HuH-7 (cell line): ENCODE data around the gene DAPK2.

Experiments used
- DNase-seq: peaks from one replicate; pipeline ENCODE4 v3.0.0; 2011; ENCODE audit warnings: low spot score

DAPK2 gene

GRCh38 chr15:63869371-63870042 is 176.8 kb downstream of the DAPK2 start:
- no peak for DNase-seq

DNA sequence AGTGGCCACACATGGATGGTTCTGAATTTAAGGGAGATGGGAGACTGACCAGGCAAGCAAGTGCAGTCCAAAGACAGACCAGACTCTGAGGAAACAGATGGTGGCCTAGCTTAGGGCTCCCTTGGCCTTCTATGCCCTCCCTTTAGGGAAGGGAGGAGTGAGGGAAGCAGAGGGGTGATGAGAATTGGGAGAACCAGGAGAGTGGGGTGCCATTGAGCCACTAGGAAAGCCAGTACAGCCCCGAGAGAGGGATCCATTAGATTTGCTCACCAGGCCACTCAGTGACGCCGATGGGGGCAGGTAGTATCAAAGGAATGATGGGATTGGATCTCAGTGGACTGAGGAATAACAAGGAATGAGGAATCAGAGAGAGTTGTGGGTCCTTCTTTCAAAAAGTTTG is 182.1 kb downstream of the DAPK2 start:
- no peak for DNase-seq

DNA sequence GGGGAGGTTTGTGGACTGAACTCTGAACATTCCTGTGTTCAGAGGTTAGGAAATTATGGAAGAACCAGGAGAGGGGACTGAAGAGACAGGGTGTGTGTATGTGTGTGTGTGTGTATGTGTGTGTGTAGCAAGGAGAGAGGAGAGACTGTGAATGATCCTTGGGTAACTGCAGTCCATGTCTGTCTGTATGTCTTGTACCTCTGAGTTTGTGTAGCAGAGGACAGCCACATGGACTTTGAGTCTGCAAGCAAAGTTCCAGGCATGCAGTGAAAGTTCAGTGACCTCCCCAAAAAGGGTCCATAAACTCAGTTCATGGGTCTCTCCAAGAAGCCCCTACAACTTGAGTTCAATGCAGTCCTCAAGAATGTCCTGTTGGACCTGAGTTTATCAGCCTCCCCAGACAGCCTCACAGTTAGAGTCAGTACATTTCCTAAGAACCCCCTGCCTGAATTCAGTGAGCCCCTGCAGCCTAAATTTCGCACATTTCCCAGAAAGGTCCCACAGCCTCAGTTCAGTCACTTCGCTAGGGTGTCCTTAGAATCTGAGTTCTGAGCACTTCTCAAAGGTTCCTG is 184.3 kb downstream of the DAPK2 start:
- no peak for DNase-seq

DNA sequence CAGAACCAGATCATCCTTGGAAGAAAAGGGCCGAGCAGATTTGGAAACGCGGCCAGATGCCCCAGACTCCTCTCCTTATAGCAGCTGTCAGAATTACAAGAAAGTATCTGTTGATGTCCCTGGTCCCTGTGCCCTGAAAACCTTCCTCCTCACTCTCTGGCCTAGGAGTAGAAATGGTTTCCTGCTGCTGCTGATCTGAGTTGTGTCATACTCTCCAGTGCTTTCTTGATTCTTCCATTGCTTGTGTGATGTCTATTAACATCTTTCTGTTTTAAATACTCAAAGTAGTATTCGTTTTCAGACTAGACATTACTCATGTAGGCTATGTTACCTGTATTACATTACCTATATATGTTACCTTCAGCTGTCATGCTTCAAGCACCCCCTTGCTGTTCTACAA is 185.7 kb downstream of the DAPK2 start:
- no peak for DNase-seq

GRCh38 chr15:63860155-63860554 is 186.1 kb downstream of the DAPK2 start:
- DNase-seq = no peak

- DNase-seq = no peak
Observed at GRCh38 chr15:63858881-63859280, 187.4 kb downstream of the DAPK2 start.

GRCh38 chr15:63858448-63858847 is 187.8 kb downstream of the DAPK2 start:
- DNase-seq = no peak

DNA sequence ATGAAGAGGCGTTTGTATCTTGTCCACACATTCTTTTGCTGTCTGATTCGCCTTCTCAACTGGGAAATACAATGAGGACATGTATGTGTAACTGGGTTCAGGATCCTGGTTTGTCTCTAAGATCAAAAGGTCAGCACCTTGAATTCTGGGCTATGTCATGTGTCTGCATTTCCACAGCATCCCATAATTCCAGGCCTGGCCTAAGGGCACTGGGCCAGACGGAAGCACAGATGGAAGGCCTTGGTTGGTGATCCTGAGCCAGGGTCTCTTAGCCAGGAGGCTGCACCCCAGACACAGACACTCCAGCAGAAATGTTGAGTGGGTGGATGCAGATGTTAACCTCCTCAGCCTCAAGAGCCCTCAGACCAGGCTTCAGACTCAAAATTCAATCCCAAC is 188.8 kb downstream of the DAPK2 start:
- DNase-seq = no peak
